ENCODE measurements around the gene STAM.

Gene STAM

DNA sequence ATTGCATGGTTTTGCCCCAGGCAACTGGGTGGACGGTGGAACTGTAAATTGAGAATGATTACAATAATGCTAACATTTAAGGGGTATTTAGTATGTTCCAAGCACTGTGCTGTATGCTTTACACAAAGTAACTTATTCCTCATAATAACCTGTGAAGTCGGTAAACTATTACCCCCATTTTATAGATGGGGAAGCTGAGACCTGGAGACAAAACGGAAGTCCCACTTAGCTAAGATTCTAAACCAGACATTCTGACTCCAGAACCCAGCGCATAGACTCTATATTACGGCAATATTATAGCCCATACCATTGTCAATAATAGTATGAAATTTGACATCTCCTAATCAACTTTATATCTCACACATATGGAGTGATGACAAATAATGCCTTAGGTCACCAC is 68.1 kb downstream of the STAM start:
- no peak for TF ChIP-seq EZH2phosphoT487 (IDR thresholded peaks at IDR 0.05; ENCODE audit: borderline replicate concordance)
- no peaks in the 10 kb centered on the region for H3K9me2 ChIP-seq (replicated peaks; ENCODE audit: low read depth, low read length)
- no peaks in the 10 kb centered on the region for H3K9me3 ChIP-seq (ENCODE audit: insufficient read depth, low read depth, low read length)
- H3K4me2 ChIP-seq (ENCODE audit: low read depth, low read length, poor library complexity, severe bottlenecking): no peak overlapping the region
- no peak overlapping the region for H3K4me3 ChIP-seq (ENCODE audit: low read length, poor library complexity, severe bottlenecking)
- no peaks in the 10 kb centered on the region for H3K79me2 ChIP-seq (ENCODE audit: insufficient read depth, low read length)
- H3K4me1 ChIP-seq (ENCODE audit: insufficient read depth, low read length, poor library complexity, severe bottlenecking): no peaks in the 10 kb centered on the region
- no peaks in the 10 kb centered on the region for H3K27me3 ChIP-seq (ENCODE audit: insufficient read depth, low read length, poor library complexity, severe bottlenecking)
- no peaks in the 10 kb centered on the region for H3F3A ChIP-seq (ENCODE audit: low read depth)
- H2AFZ ChIP-seq (ENCODE audit: low read length): no peak overlapping the region
- no peaks in the 10 kb centered on the region for H4K20me1 ChIP-seq (ENCODE audit: insufficient read depth, low read length, poor library complexity, severe bottlenecking)
- H3K9ac ChIP-seq (ENCODE audit: low read depth, low read length, poor library complexity, severe bottlenecking): no peak overlapping the region
- H3K36me3 ChIP-seq (ENCODE audit: insufficient read depth, low read length): peaks cover 83% of the 10 kb centered on the region

DNA sequence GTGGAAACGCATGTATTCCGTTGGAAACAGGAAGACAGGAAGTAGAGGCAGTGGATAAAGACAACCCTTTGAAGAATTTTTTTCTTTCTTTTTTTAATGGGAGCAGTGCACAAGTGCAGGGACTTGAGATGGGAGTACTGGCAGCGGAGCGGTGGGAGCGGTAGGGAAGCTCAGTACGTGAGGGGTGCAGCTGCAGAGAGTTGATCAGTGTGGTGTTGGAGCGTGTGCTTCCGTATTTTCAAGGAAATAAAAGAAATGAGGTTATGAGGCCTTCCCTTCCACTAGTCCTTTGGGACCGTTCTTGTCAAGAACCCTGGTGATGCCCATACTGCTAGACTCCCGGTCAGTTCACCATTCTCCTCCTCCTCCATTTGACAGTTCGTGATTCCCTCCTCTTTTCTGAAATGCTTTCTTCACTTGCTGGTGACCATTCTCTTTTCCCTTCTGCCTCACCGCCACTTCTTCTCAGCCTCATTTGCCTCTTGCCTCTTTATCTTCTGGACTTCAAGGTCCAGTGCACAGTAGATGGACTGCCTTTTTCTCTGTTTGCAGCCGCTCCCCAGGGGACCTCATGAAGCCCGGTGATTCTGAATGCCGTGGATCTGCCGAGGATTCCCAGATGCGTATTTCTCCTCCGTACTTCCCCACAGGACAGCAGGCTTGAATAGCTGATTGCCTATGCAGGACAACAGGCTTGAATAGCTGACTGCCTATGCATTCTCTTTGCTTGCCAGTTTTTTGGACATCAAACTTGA is 68.9 kb downstream of the STAM start:
- no peaks in the 10 kb centered on the region for H3K9me3 ChIP-seq (ENCODE audit: insufficient read depth, low read depth, low read length)
- no peaks in the 10 kb centered on the region for H4K20me1 ChIP-seq (ENCODE audit: insufficient read depth, low read length, poor library complexity, severe bottlenecking)
- H3K4me2 ChIP-seq (ENCODE audit: low read depth, low read length, poor library complexity, severe bottlenecking): no peak overlapping the region
- H2AFZ ChIP-seq (ENCODE audit: low read length): no peak overlapping the region
- no peaks in the 10 kb centered on the region for H3K9me2 ChIP-seq (replicated peaks; ENCODE audit: low read depth, low read length)
- H3K79me2 ChIP-seq (ENCODE audit: insufficient read depth, low read length): no peaks in the 10 kb centered on the region
- TF ChIP-seq, protein P1, sequence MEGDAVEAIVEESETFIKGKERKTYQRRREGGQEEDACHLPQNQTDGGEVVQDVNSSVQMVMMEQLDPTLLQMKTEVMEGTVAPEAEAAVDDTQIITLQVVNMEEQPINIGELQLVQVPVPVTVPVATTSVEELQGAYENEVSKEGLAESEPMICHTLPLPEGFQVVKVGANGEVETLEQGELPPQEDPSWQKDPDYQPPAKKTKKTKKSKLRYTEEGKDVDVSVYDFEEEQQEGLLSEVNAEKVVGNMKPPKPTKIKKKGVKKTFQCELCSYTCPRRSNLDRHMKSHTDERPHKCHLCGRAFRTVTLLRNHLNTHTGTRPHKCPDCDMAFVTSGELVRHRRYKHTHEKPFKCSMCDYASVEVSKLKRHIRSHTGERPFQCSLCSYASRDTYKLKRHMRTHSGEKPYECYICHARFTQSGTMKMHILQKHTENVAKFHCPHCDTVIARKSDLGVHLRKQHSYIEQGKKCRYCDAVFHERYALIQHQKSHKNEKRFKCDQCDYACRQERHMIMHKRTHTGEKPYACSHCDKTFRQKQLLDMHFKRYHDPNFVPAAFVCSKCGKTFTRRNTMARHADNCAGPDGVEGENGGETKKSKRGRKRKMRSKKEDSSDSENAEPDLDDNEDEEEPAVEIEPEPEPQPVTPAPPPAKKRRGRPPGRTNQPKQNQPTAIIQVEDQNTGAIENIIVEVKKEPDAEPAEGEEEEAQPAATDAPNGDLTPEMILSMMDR (conservative IDR thresholded peaks at IDR 0.05; ENCODE audit: low read length): no peak
- no peak for TF ChIP-seq EZH2phosphoT487 (IDR thresholded peaks at IDR 0.05; ENCODE audit: borderline replicate concordance)
- no peaks in the 10 kb centered on the region for H3F3A ChIP-seq (ENCODE audit: low read depth)
- H3K4me1 ChIP-seq (ENCODE audit: insufficient read depth, low read length, poor library complexity, severe bottlenecking): no peaks in the 10 kb centered on the region
- no peaks in the 10 kb centered on the region for H3K27me3 ChIP-seq (ENCODE audit: insufficient read depth, low read length, poor library complexity, severe bottlenecking)
- H3K9ac ChIP-seq (ENCODE audit: low read depth, low read length, poor library complexity, severe bottlenecking): no peak overlapping the region
- no peak overlapping the region for H3K4me3 ChIP-seq (ENCODE audit: low read length, poor library complexity, severe bottlenecking)
- peaks cover 87% of the 10 kb centered on the region for H3K36me3 ChIP-seq (ENCODE audit: insufficient read depth, low read length)

DNA sequence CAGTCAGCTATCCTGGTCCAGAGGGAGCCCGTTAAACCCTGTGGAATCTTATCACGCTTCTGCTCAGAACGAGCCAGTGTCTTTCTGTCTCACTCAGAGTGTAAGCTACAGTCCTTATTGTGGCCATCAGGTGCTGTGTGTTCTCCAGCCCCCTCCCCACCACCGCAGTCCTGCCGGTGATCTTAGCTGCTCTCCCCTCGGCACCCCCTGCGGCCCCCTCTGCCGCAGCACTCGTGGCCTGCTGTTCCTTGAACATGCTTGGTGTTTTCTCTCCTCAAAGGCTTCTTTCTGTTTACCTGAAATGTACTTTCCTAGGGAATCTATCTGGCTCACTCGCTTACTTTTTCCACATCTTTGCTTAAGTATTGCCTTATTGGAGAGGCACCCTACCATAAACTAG is 69.8 kb downstream of the STAM start:
- no peaks in the 10 kb centered on the region for H3K79me2 ChIP-seq (ENCODE audit: insufficient read depth, low read length)

More for the DNA sequence above, 69.8 kb downstream of the STAM start:
- H3K9ac ChIP-seq (ENCODE audit: low read depth, low read length, poor library complexity, severe bottlenecking): no peak overlapping the region
- no peak overlapping the region for H3K4me2 ChIP-seq (ENCODE audit: low read depth, low read length, poor library complexity, severe bottlenecking)
- no peak overlapping the region for H2AFZ ChIP-seq (ENCODE audit: low read length)
- no peaks in the 10 kb centered on the region for H3K9me2 ChIP-seq (replicated peaks; ENCODE audit: low read depth, low read length)
- H3K4me3 ChIP-seq (ENCODE audit: low read length, poor library complexity, severe bottlenecking): no peak overlapping the region
- H3K9me3 ChIP-seq (ENCODE audit: insufficient read depth, low read depth, low read length): no peaks in the 10 kb centered on the region
- no peaks in the 10 kb centered on the region for H3K4me1 ChIP-seq (ENCODE audit: insufficient read depth, low read length, poor library complexity, severe bottlenecking)
- no peaks in the 10 kb centered on the region for H3F3A ChIP-seq (ENCODE audit: low read depth)
- TF ChIP-seq EZH2phosphoT487 (IDR thresholded peaks at IDR 0.05; ENCODE audit: borderline replicate concordance): no peak
- TF ChIP-seq, protein P1 (conservative IDR thresholded peaks at IDR 0.05; ENCODE audit: low read length): no peak
- H3K27me3 ChIP-seq (ENCODE audit: insufficient read depth, low read length, poor library complexity, severe bottlenecking): no peaks in the 10 kb centered on the region
- H4K20me1 ChIP-seq (ENCODE audit: insufficient read depth, low read length, poor library complexity, severe bottlenecking): no peaks in the 10 kb centered on the region
- peaks cover 82% of the 10 kb centered on the region for H3K36me3 ChIP-seq (ENCODE audit: insufficient read depth, low read length)

All from Loucy (cell line).